NCI-H2227 (cell line): Measurements from ENCODE around the gene KIF26B.
A peak's percentile ranks its signal among the peaks of the same experiment; 100 is the strongest.
"Not testable (repeated sequence)": the region's sequence is repeated elsewhere in the genome, so short reads cannot be mapped to it uniquely, and the experiment has no call there.

ENCODE experiments used
- DNase-seq: peaks from one replicate; lab custom pipeline; 2025; ENCODE audit not compliant: unreplicated experiment; lab: John Stamatoyannopoulos, UW

The KIF26B gene

GRCh38 chr1:245345191-245345884 is 190.6 kb downstream of the KIF26B start:
- peak; percentile 69 for DNase-seq

GRCh38 chr1:245348626-245349025 is 193.8 kb downstream of the KIF26B start:
- no peak for DNase-seq

- no peak for DNase-seq
Measured at GRCh38 chr1:245353411-245353810, 198.6 kb downstream of the KIF26B start.

GRCh38 chr1:245353915-245354775 is 199.4 kb downstream of the KIF26B start:
- no peak for DNase-seq

- not testable (repeated sequence) for DNase-seq
Measured at GRCh38 chr1:245355851-245356630, 201.3 kb downstream of the KIF26B start.

GRCh38 chr1:245356891-245357585 is 202.3 kb downstream of the KIF26B start:
- no peak for DNase-seq

- DNase-seq, result not testable (repeated sequence)
Measured at GRCh38 chr1:245359101-245359680, 204.4 kb downstream of the KIF26B start.

GRCh38 chr1:245361065-245361464 is 206.3 kb downstream of the KIF26B start:
- no peak for DNase-seq

- DNase-seq, result no peak
Measured at GRCh38 chr1:245361951-245362350, 207.2 kb downstream of the KIF26B start.

GRCh38 chr1:245363461-245364200 is 208.8 kb downstream of the KIF26B start:
- DNase-seq, result no peak

- DNase-seq, result no peak
Measured at GRCh38 chr1:245365095-245366020, 210.6 kb downstream of the KIF26B start.

GRCh38 chr1:245366886-245367285 is 212.1 kb downstream of the KIF26B start:
- DNase-seq, result no peak

- DNase-seq, result no peak
Measured at GRCh38 chr1:245370175-245370825, 215.5 kb downstream of the KIF26B start.

GRCh38 chr1:245370905-245371581 is 216.3 kb downstream of the KIF26B start:
- DNase-seq, result no peak

- no peak for DNase-seq
Measured at GRCh38 chr1:245373131-245373530, 218.3 kb downstream of the KIF26B start.

- no peak for DNase-seq
Measured at GRCh38 chr1:245375789-245376460, 221.1 kb downstream of the KIF26B start.

GRCh38 chr1:245377854-245378253 is 223.1 kb downstream of the KIF26B start:
- no peak for DNase-seq
